Kidney (tissue), 14 donors: ENCODE data around the gene CDC42EP3. TPM values are rescaled to one million over a fixed set of nuclear protein-coding genes. Genes with fewer than 3 reads are reported as not detected.

Experiments used
- DNase-seq, 5 donors: peaks; one replicate each; pipeline ENCODE4 v3.0.0-alpha.2; 2013 to 2020
- FAIRE-seq: peaks from 2 replicates; lab custom pipeline; 2012; peaks lifted over from hg19 to GRCh38; lab: Jason Lieb, UNC
- H3K27ac ChIP-seq, 2 donors: one replicate each; pipeline ENCODE4 v1.7.0; 2013; ENCODE audit warnings: low read depth in 2 of 2, low read length in 2 of 2, inconsistent platforms in 1 of 2
- H3K27me3 ChIP-seq: one replicate; pipeline ENCODE4 v1.7.1; 2013; ENCODE audit warnings: low read length, inconsistent platforms; ENCODE audit not compliant: control insufficient read depth, insufficient read depth
- H3K36me3 ChIP-seq, 3 donors: one replicate each; pipeline versions ENCODE4 v1.7.0 to v1.7.1; 2013; ENCODE audit warnings: low read length in 3 of 3, control low read depth in 1 of 3, inconsistent platforms in 1 of 3; ENCODE audit not compliant: insufficient read depth in 3 of 3, control insufficient read depth in 2 of 3
- H3K4me1 ChIP-seq, 3 donors: one replicate each; pipeline versions ENCODE4 v1.7.0 to v1.7.1; 2013; ENCODE audit warnings: low read length in 3 of 3, inconsistent platforms in 1 of 3, low read depth in 1 of 3; ENCODE audit not compliant: control insufficient read depth in 2 of 3, insufficient read depth in 2 of 3
- H3K4me3 ChIP-seq, 3 donors: one replicate each; pipeline versions ENCODE4 v1.7.0 to v1.8.1; 2013; ENCODE audit warnings: low read length in 3 of 3, control low read depth in 1 of 3, inconsistent platforms in 1 of 3
- H3K9ac ChIP-seq, 3 donors: one replicate each; pipeline versions ENCODE4 v1.7.0 to v1.7.1; 2013; ENCODE audit warnings: low read length in 3 of 3, control low read depth in 1 of 3, inconsistent platforms in 1 of 3
- H3K9me3 ChIP-seq, 3 donors: one replicate each; pipeline versions ENCODE4 v1.7.0 to v1.7.1; 2013; ENCODE audit warnings: low read length in 3 of 3, control low read depth in 1 of 3, inconsistent platforms in 1 of 3; ENCODE audit not compliant: control insufficient read depth in 2 of 3, insufficient read depth in 1 of 3
- intact Hi-C: fragments of 100-400 bp; cut with DNase I; formaldehyde crosslinking; loops from one replicate; pipeline ENCODE4 v1.11.1; 2022
- polyA plus RNA-seq: library from polyadenylated mRNA; stranded (reverse); fragments of 350-450 nt; fragmentation: Illumina TruSeq; extraction: RNeasy Lipid Tissue Mini Kit (QIAGEN cat#74804); gene quantifications from one replicate; pipeline ENCODE4 v1.2.3, GENCODE V29; 2014; ENCODE audit warnings: low read depth, low replicate concordance; ENCODE audit not compliant: insufficient read depth
- total RNA-seq: library from RNA; stranded (reverse); fragmentation: NEBNext Ultra II Directional; extraction: Animal tissue kit (Norgen Biotek cat#: 25700); gene quantifications from one replicate; pipeline ENCODE4 v1.2.1, GENCODE V29; 2021
- TF ChIP-seq, protein P1 (sequence below): IDR thresholded peaks from 3 replicates; pipeline ENCODE4 v1.5.1; 2012; ENCODE audit warnings: mild to moderate bottlenecking, moderate library complexity, borderline replicate concordance; ENCODE audit not compliant: insufficient read depth; ENCODE audit errors: extremely low read depth
- donor health status: control.
- donor health status: control.
- donor health status: control.
- donor health status: control.
- donor health status: control.
- donor health status: DM: yes; HTN: yes; CAD: no.
- donor health status: Normal renal cell carcinoma (clear cell type).

The CDC42EP3 gene
- total and polyA plus RNA-seq, 2 donors from 2014 or later = 21.3 to 34.1 TPM

DNA sequence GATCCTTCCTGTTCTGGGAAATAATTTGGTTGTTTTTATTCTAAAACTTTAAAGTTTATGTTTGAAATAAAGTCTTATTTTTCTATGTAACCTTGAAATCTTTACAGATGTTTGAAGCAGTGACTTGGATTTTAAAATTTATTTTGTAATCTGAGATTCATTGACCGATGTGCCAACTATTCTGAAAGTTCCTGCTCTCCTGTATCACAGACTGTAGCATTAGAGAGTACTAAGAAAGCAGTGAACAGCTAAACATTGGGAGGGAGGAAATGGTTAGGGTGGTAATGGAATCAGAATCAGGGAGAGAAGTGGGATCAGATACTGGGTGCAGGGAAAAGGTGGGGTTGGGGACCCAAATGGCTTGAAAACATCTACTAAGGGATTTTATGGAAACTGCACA lies 69.9 kb downstream of the CDC42EP3 start:
- intact Hi-C loops = no loop called here
- Histone ChIP-seq H3K27ac (no peak overlapping the region), H3K4me1 (no peaks in the 10 kb centered on the region), H3K27me3 (no peaks in the 10 kb centered on the region), H3K9me3 (no peaks in the 10 kb centered on the region), H3K36me3 (no peaks in the 10 kb centered on the region), H3K9ac (no peak overlapping the region), H3K4me3 (no peak overlapping the region)
- FAIRE-seq (no peak), DNase-seq (no peak)
- TF ChIP-seq, protein P1, sequence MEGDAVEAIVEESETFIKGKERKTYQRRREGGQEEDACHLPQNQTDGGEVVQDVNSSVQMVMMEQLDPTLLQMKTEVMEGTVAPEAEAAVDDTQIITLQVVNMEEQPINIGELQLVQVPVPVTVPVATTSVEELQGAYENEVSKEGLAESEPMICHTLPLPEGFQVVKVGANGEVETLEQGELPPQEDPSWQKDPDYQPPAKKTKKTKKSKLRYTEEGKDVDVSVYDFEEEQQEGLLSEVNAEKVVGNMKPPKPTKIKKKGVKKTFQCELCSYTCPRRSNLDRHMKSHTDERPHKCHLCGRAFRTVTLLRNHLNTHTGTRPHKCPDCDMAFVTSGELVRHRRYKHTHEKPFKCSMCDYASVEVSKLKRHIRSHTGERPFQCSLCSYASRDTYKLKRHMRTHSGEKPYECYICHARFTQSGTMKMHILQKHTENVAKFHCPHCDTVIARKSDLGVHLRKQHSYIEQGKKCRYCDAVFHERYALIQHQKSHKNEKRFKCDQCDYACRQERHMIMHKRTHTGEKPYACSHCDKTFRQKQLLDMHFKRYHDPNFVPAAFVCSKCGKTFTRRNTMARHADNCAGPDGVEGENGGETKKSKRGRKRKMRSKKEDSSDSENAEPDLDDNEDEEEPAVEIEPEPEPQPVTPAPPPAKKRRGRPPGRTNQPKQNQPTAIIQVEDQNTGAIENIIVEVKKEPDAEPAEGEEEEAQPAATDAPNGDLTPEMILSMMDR = no peak

DNA sequence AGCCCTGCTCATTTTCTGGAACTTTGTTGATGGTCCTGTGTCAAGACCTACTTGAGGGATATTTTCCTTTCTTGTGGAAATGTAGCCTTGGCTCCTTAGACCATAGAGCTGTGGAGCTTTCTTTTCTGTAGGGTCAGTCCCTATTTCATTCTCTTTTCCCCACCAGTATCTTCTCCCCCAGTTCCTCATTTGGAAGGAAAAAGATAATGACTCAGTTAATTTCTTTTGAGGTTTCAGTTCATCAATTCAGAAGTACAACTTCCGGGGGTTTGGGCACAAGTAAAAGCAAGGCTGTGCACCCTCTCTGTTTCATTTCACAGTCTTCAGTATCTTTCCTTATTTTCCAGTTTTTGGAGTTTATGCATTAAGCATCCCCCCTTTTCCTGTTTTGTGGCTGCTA lies 70.7 kb downstream of the CDC42EP3 start:
- intact Hi-C loops = no loop called here
- DNase-seq = no peak
- FAIRE-seq = no peak
- no peak overlapping the region for H3K27ac ChIP-seq
- H3K9me3 ChIP-seq = no peaks in the 10 kb centered on the region
- H3K4me3 ChIP-seq = no peak overlapping the region
- H3K36me3 ChIP-seq = no peaks in the 10 kb centered on the region
- no peak overlapping the region for H3K9ac ChIP-seq
- H3K27me3 ChIP-seq = no peaks in the 10 kb centered on the region
- no peaks in the 10 kb centered on the region for H3K4me1 ChIP-seq
- TF ChIP-seq, protein P1 = no peak

DNA sequence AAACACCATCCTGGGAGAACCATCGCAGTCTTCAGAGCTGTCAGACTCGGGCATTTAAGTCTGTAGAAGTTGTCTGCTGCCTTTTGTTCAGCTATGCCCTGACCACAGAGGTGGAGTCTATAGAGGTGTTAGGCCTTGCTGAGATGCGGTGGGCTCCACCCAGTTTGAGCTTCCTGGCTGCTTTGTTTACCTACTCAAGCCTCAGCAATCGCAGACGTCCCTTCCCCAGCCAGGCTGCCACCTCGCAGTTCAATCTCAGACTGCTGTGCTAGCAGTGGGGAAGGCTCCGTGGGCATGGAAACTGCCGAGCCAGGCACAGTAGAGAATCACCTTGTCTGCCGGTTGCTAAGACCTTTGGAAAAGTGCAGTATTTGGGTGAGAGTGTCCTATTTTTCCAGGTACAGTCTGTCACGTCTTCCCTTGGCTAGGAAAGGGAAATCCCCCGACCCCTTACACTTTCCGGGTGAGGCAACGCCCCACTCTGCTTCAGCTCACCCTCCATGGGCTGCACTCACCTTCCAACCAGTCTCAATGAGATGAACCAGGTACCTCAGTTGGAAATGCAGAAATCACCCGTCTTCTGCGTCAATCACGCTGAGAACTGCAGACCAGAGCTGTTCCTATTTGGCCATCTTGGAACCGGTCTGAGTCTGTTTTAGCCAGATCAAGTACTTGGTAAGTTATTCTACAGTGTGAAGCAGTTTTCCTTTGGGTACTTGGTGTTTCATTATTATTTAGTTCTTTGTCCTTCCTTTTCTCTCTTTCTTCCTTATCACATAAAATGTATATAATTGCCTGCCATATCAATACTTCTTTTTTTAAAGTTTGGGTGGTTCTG lies 71.5 kb downstream of the CDC42EP3 start:
- FAIRE-seq = no peak
- Histone ChIP-seq H3K4me3 (no peak overlapping the region), H3K9ac (no peak overlapping the region)

More for the DNA sequence above, 71.5 kb downstream of the CDC42EP3 start:
- intact Hi-C loops = no loop called here
- Histone ChIP-seq H3K27ac (no peak overlapping the region), H3K4me1 (no peaks in the 10 kb centered on the region), H3K36me3 (no peaks in the 10 kb centered on the region), H3K27me3 (no peaks in the 10 kb centered on the region), H3K9me3 (no peaks in the 10 kb centered on the region)
- TF ChIP-seq, protein P1 = no peak
- DNase-seq = peak in 1 of 5 donors; percentile 81
